ENCODE measurements around the gene PDXP. TPM values are rescaled to one million over a fixed set of nuclear protein-coding genes. Genes with fewer than 3 reads are reported as not detected.

The PDXP gene
- total and polyA plus RNA-seq, 2 of the 13 experiments (the other 11 are each of a cell fraction or from before 2014, with no cell fraction given): 58.2 to 70.6 TPM

GRCh38 chr22:37681556-37682049 is 23.1 kb downstream of the PDXP start (continued):
- TF ChIP-seq ZNF282 (IDR thresholded peaks at IDR 0.05; ENCODE audit: partially characterized antibody): no peak
- TF ChIP-seq MEIS1 (CRISPR knock-in tag; IDR thresholded peaks at IDR 0.05; ENCODE audit: borderline replicate concordance): 0 out of 2 replicates have a peak, but pooled peaks have one; percentile 24
- TF ChIP-seq PRMT3 (CRISPR knock-in tag; IDR thresholded peaks at IDR 0.05; ENCODE audit: borderline replicate concordance, low read depth): no peak
- TF ChIP-seq PCBP2 (optimal IDR thresholded peaks at IDR 0.05; ENCODE audit: low read depth, low read length, poor library complexity, severe bottlenecking): no peak
- TF ChIP-seq PATZ1 (CRISPR knock-in tag; IDR thresholded peaks at IDR 0.05): 0 out of 2 replicates have a peak, but pooled peaks have one; percentile 42

- Histone ChIP-seq H4K20me1 (ENCODE audit: insufficient read depth, low read length) (no peaks in the 10 kb centered on the region), H3K27me3 (ENCODE audit: control insufficient read depth in 1 of 2, insufficient read depth in 2 of 2, low read length in 2 of 2) (no peaks in the 10 kb centered on the region), H3K27ac (ENCODE audit: extremely low read length, insufficient read depth, low read length) (peak overlapping the region; percentile 64), H3K4me2 (ENCODE audit: low read depth, low read length) (peak overlapping the region; percentile 84), H3K36me3 (replicated peaks in 1 of 2; ENCODE audit: control insufficient read depth in 1 of 2, insufficient read depth in 2 of 2, low read length in 2 of 2) (peaks cover 4 to 13% of the 10 kb centered on the region in 2 experiments; a peak in 3 of 5 replicates), H3K4me1 (ENCODE audit: insufficient read depth, low read length) (peaks cover 47% of the 10 kb centered on the region), H3K9me3 (ENCODE audit: low read length) (no peaks in the 10 kb centered on the region), H2AFZ (ENCODE audit: low read length) (peak overlapping the region; percentile 83), H3K4me3 (replicated peaks in 1 of 3; ENCODE audit: insufficient read depth in 1 of 3, low read depth in 2 of 3, low read length in 3 of 3) (peak overlapping the region; percentile 18 to 62 (median 38); a peak in 5 of 6 replicates), H3K9ac (ENCODE audit: insufficient read depth, low read depth, low read length) (peak overlapping the region; percentile 36), H3K79me2 (ENCODE audit: insufficient read depth, low read length) (peaks cover 12% of the 10 kb centered on the region)
- in situ Hi-C loops (cut with HindIII; ENCODE audit: extremely low pct_ligation_motif_present, low pct_unique_long_range_greater_than_20kb): no loop called here
- ATAC-seq (peak; percentile 8; the same call in 2 of the 3 replicates), FAIRE-seq (peak; percentile 57), DNase-seq (ENCODE audit: low spot score) (peak; percentile 58)
- CTCF ChIA-PET (ENCODE audit: low intra/inter-chr PET ratio, low total read pairs): no interaction called here
- WGBS (ENCODE audit: low lambda C conversion rate): 1% methylated on average over 12 of the region's 16 CpGs
- POLR2A ChIA-PET: interaction anchor here (0.8 to 3.5 kb wide), 17 partner anchors 9 to 133 kb away, joined by 3 to 58 read pairs (median 9); partner anchors contain the start of genes GCAT, GGA1, LGALS1 and PDXP
- no TSS peak for BruUV-seq (replicated peaks)
- intact Hi-C loops (cut with micrococcal nuclease; ENCODE audit: unreplicated experiment): loop anchor here (5.0 kb wide), 3 partner anchors 52 to 148 kb away; no protein-coding TSS in a partner anchor
- TF ChIP-seq ZNF574 (CRISPR knock-in tag; IDR thresholded peaks at IDR 0.05) (peak; percentile 30; the same call in 1 of the 2 replicates), ARID5B (CRISPR knock-in tag; IDR thresholded peaks at IDR 0.05) (peak; percentile 34; the same call in 1 of the 2 replicates), HOMEZ (CRISPR knock-in tag; IDR thresholded peaks at IDR 0.05; ENCODE audit: low read depth) (no peak), ZNF543 (CRISPR knock-in tag; IDR thresholded peaks at IDR 0.05) (0 out of 2 replicates have a peak, but pooled peaks have one; percentile 21)
Measured at GRCh38 chr22:37684803-37685615, 26.5 kb downstream of the PDXP start.

Measured in HepG2 (cell line).